NCI-H2227 treated with DMSO at 0.1 percent for 48 hours (cell line): Measurements from ENCODE around the gene KDM2A.
"Not testable (repeated sequence)": the region's sequence is repeated elsewhere in the genome, so short reads cannot be mapped to it uniquely, and the experiment has no call there.

Experiments used
- DNase-seq: peaks from one replicate; lab custom pipeline; 2025; lab: John Stamatoyannopoulos, UW

KDM2A gene

GRCh38 chr11:67167719-67168118 is 48.7 kb downstream of the KDM2A start:
- no peak for DNase-seq

- DNase-seq, result not testable (repeated sequence)
Measured at GRCh38 chr11:67168911-67169310, 49.8 kb downstream of the KDM2A start.

- no peak for DNase-seq
Measured at GRCh38 chr11:67174311-67174710, 55.2 kb downstream of the KDM2A start.

GRCh38 chr11:67177399-67178281 is 58.6 kb downstream of the KDM2A start:
- no peak for DNase-seq

- no peak for DNase-seq
Measured at GRCh38 chr11:67178421-67178820, 59.4 kb downstream of the KDM2A start.

GRCh38 chr11:67178878-67179277 is 59.8 kb downstream of the KDM2A start:
- no peak for DNase-seq

- DNase-seq, result no peak
Measured at GRCh38 chr11:67179892-67180490, 60.9 kb downstream of the KDM2A start.

- DNase-seq, result no peak
Measured at GRCh38 chr11:67194096-67194495, 75.0 kb downstream of the KDM2A start.

- no peak for DNase-seq
Measured at GRCh38 chr11:67195971-67196456, 77.0 kb downstream of the KDM2A start.

- DNase-seq, result no peak
Measured at GRCh38 chr11:67197606-67198005, 78.5 kb downstream of the KDM2A start.

GRCh38 chr11:67198781-67199180 is 79.7 kb downstream of the KDM2A start:
- not testable (repeated sequence) for DNase-seq

- no peak for DNase-seq
Measured at GRCh38 chr11:67199751-67200150, 80.7 kb downstream of the KDM2A start.

GRCh38 chr11:67202028-67202427 is 83.0 kb downstream of the KDM2A start:
- DNase-seq, result no peak

- no peak for DNase-seq
Measured at GRCh38 chr11:67204822-67205221, 85.8 kb downstream of the KDM2A start.

- not testable (repeated sequence) for DNase-seq
Measured at GRCh38 chr11:67209222-67209621, 90.2 kb downstream of the KDM2A start.

GRCh38 chr11:67211656-67212436 is 92.8 kb downstream of the KDM2A start:
- no peak for DNase-seq

GRCh38 chr11:67213178-67213621 is 94.1 kb downstream of the KDM2A start:
- DNase-seq, result no peak

GRCh38 chr11:67227726-67228125 is 108.7 kb downstream of the KDM2A start:
- DNase-seq, result no peak

- no peak for DNase-seq
Measured at GRCh38 chr11:67230406-67230805, 111.3 kb downstream of the KDM2A start.

GRCh38 chr11:67230886-67231285 is 111.8 kb downstream of the KDM2A start:
- no peak for DNase-seq

GRCh38 chr11:67233584-67234190 is 114.6 kb downstream of the KDM2A start:
- DNase-seq, result no peak

- DNase-seq, result not testable (repeated sequence)
Measured at GRCh38 chr11:67234571-67234970, 115.5 kb downstream of the KDM2A start.
